ENCODE data around the gene SLC17A9. TPM values are rescaled to one million over a fixed set of nuclear protein-coding genes. Genes with fewer than 3 reads are reported as not detected.

Gene SLC17A9
- total and polyA plus RNA-seq, 11 donors = 0.16 to 6.6 (median 0.85) TPM

GRCh38 chr20:62970307-62971210, 18.1 kb downstream of the SLC17A9 start:
- ATAC-seq (no peak), DNase-seq (no peak)
- H3K27me3 ChIP-seq = peaks cover 21 to 47% (median 29%) of the 10 kb centered on the region in 9 donors
- H3K27ac ChIP-seq = no peak overlapping the region
- intact Hi-C loops (cut with DNase I) = no loop called here
- H3K4me3 ChIP-seq = no peak overlapping the region
- no peaks in the 10 kb centered on the region for H3K9me3 ChIP-seq
- no peaks in the 10 kb centered on the region for H3K36me3 ChIP-seq
- TF ChIP-seq POLR2A (IDR thresholded peaks at IDR 0.05) (no peak), CTCF (IDR thresholded peaks at IDR 0.05) (no peak)
- peaks cover 0 to 12% (median 6%) of the 10 kb centered on the region in 12 donors for H3K4me1 ChIP-seq
- WGBS, 4 donors = 67 to 81% (median 70%) methylated on average over 5 to 33 of the region's 33 CpGs

- H3K27me3 ChIP-seq = peaks cover 21 to 55% (median 32%) of the 10 kb centered on the region in 9 donors
- no peak overlapping the region for H3K4me3 ChIP-seq
- 66 to 83% (median 73%) methylated on average over 9 to 10 of the region's 10 CpGs for WGBS, 4 donors
- no peak for ATAC-seq
- intact Hi-C loops (cut with DNase I) = no loop called here
- H3K4me1 ChIP-seq = peaks cover 0 to 12% (median 6%) of the 10 kb centered on the region in 12 donors
- H3K9me3 ChIP-seq = no peaks in the 10 kb centered on the region
- no peaks in the 10 kb centered on the region for H3K36me3 ChIP-seq
- H3K27ac ChIP-seq = no peak overlapping the region
- DNase-seq = no peak
- TF ChIP-seq CTCF (IDR thresholded peaks at IDR 0.05) (no peak), POLR2A (IDR thresholded peaks at IDR 0.05) (no peak)
Measured at GRCh38 chr20:62971211-62971949, 18.9 kb downstream of the SLC17A9 start.

- Histone ChIP-seq H3K27ac (no peak overlapping the region), H3K27me3 (peaks cover 25 to 63% (median 37%) of the 10 kb centered on the region in 9 donors), H3K4me3 (peak overlapping the region in 9 of 12 donors; percentile 23 to 45 (median 33)), H3K4me1 (peaks cover 0 to 12% (median 6%) of the 10 kb centered on the region in 12 donors), H3K9me3 (no peaks in the 10 kb centered on the region), H3K36me3 (no peaks in the 10 kb centered on the region)
- peak; percentile 75 to 91 (median 86) for TF ChIP-seq CTCF (IDR thresholded peaks at IDR 0.05)
- no peak for TF ChIP-seq POLR2A (IDR thresholded peaks at IDR 0.05)
- DNase-seq (peak; percentile 82 to 92 (median 88)), ATAC-seq (peak; percentile 85 to 97 (median 94))
- 4 to 7% (median 5%) methylated on average over 33 to 38 of the region's 38 CpGs for WGBS, 4 donors
- intact Hi-C loops (cut with DNase I) = loop anchor here in 8 of 10 donors (1.0 to 2.0 kb wide), 3 partner anchors 36 to 37 kb away; no protein-coding TSS in a partner anchor
Measured at GRCh38 chr20:62971950-62972844, 19.7 kb downstream of the SLC17A9 start.

Data from heart left ventricle (tissue), 16 donors.